Mononuclear cell (primary cell): ENCODE data around the gene ARHGAP45. TPM values are rescaled to one million over a fixed set of nuclear protein-coding genes. Genes with fewer than 3 reads are reported as not detected.
A peak's percentile ranks its signal among the peaks of the same experiment; 100 is the strongest.

Experiments
- H3K27me3 ChIP-seq: 2 replicates; pipeline ENCODE4 v1.6.0; 2011; ENCODE audit warnings: low read length, control low read depth; ENCODE audit not compliant: insufficient read depth
- H3K4me1 ChIP-seq: 2 replicates; pipeline ENCODE4 v1.5.1; 2011; ENCODE audit warnings: mild to moderate bottlenecking, low read length, control low read depth; ENCODE audit not compliant: insufficient read depth
- H3K4me3 ChIP-seq: 2 replicates; pipeline ENCODE4 v1.5.1; 2011; ENCODE audit warnings: mild to moderate bottlenecking, low read length, moderate library complexity
- H3K9me3 ChIP-seq: 2 replicates; pipeline ENCODE4 v1.5.1; 2011; ENCODE audit warnings: low read depth, mild to moderate bottlenecking, control low read depth, low read length
- total RNA-seq: library from RNA; depleted of rRNA; stranded (reverse); fragments of >200 nt; gene quantifications from one replicate; pipeline ENCODE4 v1.2.3, GENCODE V29; 2012

ARHGAP45 gene
- total RNA-seq, 1 donor = 261 TPM

- no peaks in the 10 kb centered on the region for H3K9me3 ChIP-seq
These were observed 5.0 kb upstream of the ARHGAP45 start for GRCh38 chr19:1061987-1062386.

GRCh38 chr19:1062387-1063029 lies 4.5 kb upstream of the ARHGAP45 start:
- Histone ChIP-seq H3K27me3 (no peaks in the 10 kb centered on the region), H3K4me1 (peaks cover 36% of the 10 kb centered on the region), H3K4me3 (no peak overlapping the region), H3K9me3 (no peaks in the 10 kb centered on the region)

More at GRCh38 chr19:1061987-1062386, 5.0 kb upstream of the ARHGAP45 start:
- Histone ChIP-seq H3K4me3 (no peak overlapping the region), H3K4me1 (peaks cover 36% of the 10 kb centered on the region), H3K27me3 (no peaks in the 10 kb centered on the region)

- Histone ChIP-seq H3K9me3 (no peaks in the 10 kb centered on the region), H3K4me3 (no peak overlapping the region), H3K27me3 (no peaks in the 10 kb centered on the region), H3K4me1 (peaks cover 38% of the 10 kb centered on the region)
These were observed 3.7 kb upstream of the ARHGAP45 start for GRCh38 chr19:1063030-1063908.

- H3K4me3 ChIP-seq = no peak overlapping the region
- H3K4me1 ChIP-seq = peaks cover 46% of the 10 kb centered on the region
- no peaks in the 10 kb centered on the region for H3K27me3 ChIP-seq
- H3K9me3 ChIP-seq = no peaks in the 10 kb centered on the region
These were observed 2.9 kb upstream of the ARHGAP45 start for GRCh38 chr19:1063909-1064660.

GRCh38 chr19:1064661-1065605 lies 2.0 kb upstream of the ARHGAP45 start:
- no peak overlapping the region for H3K4me3 ChIP-seq
- H3K4me1 ChIP-seq = peaks cover 54% of the 10 kb centered on the region
- H3K27me3 ChIP-seq = no peaks in the 10 kb centered on the region
- H3K9me3 ChIP-seq = no peaks in the 10 kb centered on the region

GRCh38 chr19:1065606-1066109 lies 1.3 kb upstream of the ARHGAP45 start:
- no peaks in the 10 kb centered on the region for H3K27me3 ChIP-seq
- peaks cover 61% of the 10 kb centered on the region for H3K4me1 ChIP-seq
- no peak overlapping the region for H3K4me3 ChIP-seq
- H3K9me3 ChIP-seq = no peaks in the 10 kb centered on the region

- peaks cover 66% of the 10 kb centered on the region for H3K4me1 ChIP-seq
These were observed 668 bp upstream of the ARHGAP45 start for GRCh38 chr19:1066251-1066747.

GRCh38 chr19:1067341-1067957 lies 482 bp downstream of the ARHGAP45 start:
- peaks cover 76% of the 10 kb centered on the region for H3K4me1 ChIP-seq
- H3K27me3 ChIP-seq = no peaks in the 10 kb centered on the region
- H3K9me3 ChIP-seq = no peaks in the 10 kb centered on the region
- H3K4me3 ChIP-seq = peak overlapping the region; percentile 98

More at GRCh38 chr19:1066251-1066747, 668 bp upstream of the ARHGAP45 start:
- Histone ChIP-seq H3K4me3 (peak overlapping the region; percentile 98), H3K27me3 (no peaks in the 10 kb centered on the region), H3K9me3 (no peaks in the 10 kb centered on the region)

GRCh38 chr19:1068009-1069001 lies 1.3 kb downstream of the ARHGAP45 start:
- H3K4me3 ChIP-seq = peak overlapping the region; percentile 98
- no peaks in the 10 kb centered on the region for H3K27me3 ChIP-seq
- H3K4me1 ChIP-seq = peaks cover 83% of the 10 kb centered on the region
- no peaks in the 10 kb centered on the region for H3K9me3 ChIP-seq

GRCh38 chr19:1069009-1069779 lies 2.2 kb downstream of the ARHGAP45 start:
- H3K27me3 ChIP-seq = no peaks in the 10 kb centered on the region
- H3K4me1 ChIP-seq = peaks cover 84% of the 10 kb centered on the region
- H3K9me3 ChIP-seq = no peaks in the 10 kb centered on the region
- H3K4me3 ChIP-seq = peak overlapping the region; percentile 98

- H3K4me1 ChIP-seq = peaks cover 81% of the 10 kb centered on the region
- no peak overlapping the region for H3K4me3 ChIP-seq
These were observed 3.6 kb downstream of the ARHGAP45 start for GRCh38 chr19:1070576-1070930.

More at GRCh38 chr19:1070576-1070930, 3.6 kb downstream of the ARHGAP45 start:
- H3K27me3 ChIP-seq = no peaks in the 10 kb centered on the region
- H3K9me3 ChIP-seq = no peaks in the 10 kb centered on the region
